RWPE1 (cell line): ENCODE data around the gene RAB6B.

ENCODE experiments used
- CTCF ChIA-PET: fragments of 350-600 bp; sonication (Branson Sonifier 250); formaldehyde crosslinking; extraction: SDS; loops from one replicate; lab custom pipeline; 2021; lab: Yijun Ruan, JAX
- POLR2A ChIA-PET: fragments of 400-600 bp; formaldehyde crosslinking; extraction: SDS; loops from one replicate; lab custom pipeline; 2020; ENCODE audit warnings: antibody characterized with exemption; ENCODE audit not compliant: low non-redundant PET; lab: Yijun Ruan, JAX
- DNase-seq: peaks from one replicate; pipeline ENCODE4 v3.0.0; 2012; ENCODE audit warnings: low spot score
- H3K27ac ChIP-seq: fragments of 450-650 bp; 2 replicates; pipeline ENCODE4 v1.5.1; 2017
- TF ChIP-seq, protein P1 (sequence below): fragments of 450-650 bp; conservative IDR thresholded peaks from 2 replicates; pipeline ENCODE4 v1.5.1; 2017; ENCODE audit warnings: low read depth, mild to moderate bottlenecking

RAB6B gene

DNA sequence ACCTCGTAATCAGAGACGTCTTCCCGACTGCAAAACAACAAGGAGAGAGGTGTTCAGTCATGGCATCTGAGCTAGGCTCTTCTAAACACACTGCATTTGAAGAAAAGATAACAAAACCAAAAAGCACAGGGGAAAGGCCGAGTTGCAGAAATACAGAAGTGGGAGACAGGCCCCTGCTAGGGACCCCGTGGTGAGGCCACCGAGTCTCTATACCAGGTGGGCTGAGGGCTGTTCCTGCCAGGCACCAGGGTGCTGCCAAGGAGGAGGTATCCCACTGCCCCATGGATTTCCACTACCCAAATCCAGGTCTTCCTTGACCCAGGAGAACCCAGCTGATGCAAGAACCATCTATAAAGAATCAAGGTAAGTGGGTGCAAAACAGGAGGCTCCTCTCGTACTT lies 31.1 kb downstream of the RAB6B start:
- TF ChIP-seq, protein P1, sequence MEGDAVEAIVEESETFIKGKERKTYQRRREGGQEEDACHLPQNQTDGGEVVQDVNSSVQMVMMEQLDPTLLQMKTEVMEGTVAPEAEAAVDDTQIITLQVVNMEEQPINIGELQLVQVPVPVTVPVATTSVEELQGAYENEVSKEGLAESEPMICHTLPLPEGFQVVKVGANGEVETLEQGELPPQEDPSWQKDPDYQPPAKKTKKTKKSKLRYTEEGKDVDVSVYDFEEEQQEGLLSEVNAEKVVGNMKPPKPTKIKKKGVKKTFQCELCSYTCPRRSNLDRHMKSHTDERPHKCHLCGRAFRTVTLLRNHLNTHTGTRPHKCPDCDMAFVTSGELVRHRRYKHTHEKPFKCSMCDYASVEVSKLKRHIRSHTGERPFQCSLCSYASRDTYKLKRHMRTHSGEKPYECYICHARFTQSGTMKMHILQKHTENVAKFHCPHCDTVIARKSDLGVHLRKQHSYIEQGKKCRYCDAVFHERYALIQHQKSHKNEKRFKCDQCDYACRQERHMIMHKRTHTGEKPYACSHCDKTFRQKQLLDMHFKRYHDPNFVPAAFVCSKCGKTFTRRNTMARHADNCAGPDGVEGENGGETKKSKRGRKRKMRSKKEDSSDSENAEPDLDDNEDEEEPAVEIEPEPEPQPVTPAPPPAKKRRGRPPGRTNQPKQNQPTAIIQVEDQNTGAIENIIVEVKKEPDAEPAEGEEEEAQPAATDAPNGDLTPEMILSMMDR = no peak
- CTCF ChIA-PET = no interaction called here
- POLR2A ChIA-PET = no interaction called here
- DNase-seq = no peak
- no peak overlapping the region for H3K27ac ChIP-seq

DNA sequence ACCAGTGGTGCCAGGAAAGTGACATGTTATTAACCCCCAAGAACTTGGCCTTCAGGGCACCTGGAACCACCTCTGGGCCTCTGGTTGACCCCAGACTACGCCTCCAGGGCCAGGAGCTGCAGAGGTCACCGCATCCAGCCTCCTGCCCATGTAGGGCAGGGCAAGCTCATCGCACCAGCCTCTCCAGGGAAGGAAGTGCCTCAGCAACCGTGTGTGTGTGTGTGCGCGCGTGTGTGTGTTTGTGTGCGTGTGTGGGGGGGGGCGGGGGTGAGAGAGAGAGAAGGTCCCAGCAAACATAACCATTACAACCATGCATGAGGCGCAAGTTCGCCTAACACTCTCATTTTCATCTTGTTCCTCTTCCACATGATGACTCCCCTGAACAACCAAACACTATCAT lies 31.8 kb downstream of the RAB6B start:
- TF ChIP-seq, protein P1 = no peak
- ChIA-PET POLR2A (no interaction called here), CTCF (no interaction called here)

DNA sequence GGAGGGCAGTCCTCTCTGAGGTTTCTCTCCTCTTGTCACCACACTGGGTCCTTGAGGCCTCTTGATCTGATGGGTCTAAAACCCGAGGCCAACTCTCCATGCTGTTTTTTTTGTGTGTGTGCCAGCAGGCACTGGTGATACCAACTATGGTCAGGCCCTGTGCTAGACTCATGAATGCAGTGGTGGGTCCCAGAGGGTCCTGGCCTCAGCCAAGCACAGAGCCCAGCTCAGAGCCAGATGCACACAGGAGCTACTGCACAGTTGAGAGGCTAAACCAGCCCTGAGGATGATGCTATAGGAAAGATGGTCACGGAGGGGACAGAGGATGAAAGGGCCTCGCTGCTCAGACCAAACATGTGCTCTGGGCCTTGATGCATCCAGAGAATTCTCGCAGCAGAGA lies 33.5 kb downstream of the RAB6B start:
- no peak overlapping the region for H3K27ac ChIP-seq
- CTCF ChIA-PET = no interaction called here
- DNase-seq = no peak
- POLR2A ChIA-PET = no interaction called here
- TF ChIP-seq, protein P1 = no peak

More for the DNA sequence above, 31.8 kb downstream of the RAB6B start:
- no peak for DNase-seq
- no peak overlapping the region for H3K27ac ChIP-seq

- TF ChIP-seq, protein P1 = no peak
- no peak overlapping the region for H3K27ac ChIP-seq
- DNase-seq = no peak
- ChIA-PET POLR2A (no interaction called here), CTCF (no interaction called here)
Measured at GRCh38 chr3:133860519-133860918, 35.2 kb downstream of the RAB6B start.

- ChIA-PET POLR2A (no interaction called here), CTCF (no interaction called here)
- H3K27ac ChIP-seq = no peak overlapping the region
- TF ChIP-seq, protein P1 = no peak
- no peak for DNase-seq
Measured at GRCh38 chr3:133859381-133860234, 36.1 kb downstream of the RAB6B start.

DNA sequence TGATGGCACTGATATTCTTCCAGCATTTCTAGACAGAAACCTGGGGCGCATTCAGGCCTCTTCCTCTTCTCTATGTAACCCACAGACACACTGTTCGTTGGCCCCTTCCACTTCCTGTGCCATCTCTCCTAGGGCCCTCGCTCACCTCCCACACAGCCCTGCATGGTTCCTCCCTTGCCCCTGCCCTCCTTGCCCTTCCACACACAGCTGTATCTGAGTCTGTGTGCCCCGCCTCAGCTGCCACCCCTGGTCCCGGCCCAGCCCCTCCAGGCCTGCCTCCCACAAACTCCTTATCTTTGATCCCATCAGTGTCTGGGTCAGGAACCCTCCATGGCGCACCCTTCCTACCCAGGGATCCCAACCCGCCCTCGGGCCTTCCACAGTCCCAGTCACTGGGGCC lies 37.9 kb downstream of the RAB6B start:
- TF ChIP-seq, protein P1 = no peak
- CTCF ChIA-PET = no interaction called here

More for the DNA sequence above, 37.9 kb downstream of the RAB6B start:
- POLR2A ChIA-PET = no interaction called here
- no peak overlapping the region for H3K27ac ChIP-seq
- DNase-seq = no peak
